ENCODE results near the gene KRT76. TPM values are rescaled to one million over a fixed set of nuclear protein-coding genes. Genes with fewer than 3 reads are reported as not detected.
"Not testable (repeated sequence)": the region's sequence is repeated elsewhere in the genome, so short reads cannot be mapped to it uniquely, and the experiment has no call there.

Gene KRT76
- polyA plus RNA-seq, 12 donors = not detected

GRCh38 chr12:52797529-52797894, 20.4 kb upstream of the KRT76 start:
- DNase-seq = no peak

- DNase-seq = no peak
Measured at GRCh38 chr12:52796839-52797528, 19.8 kb upstream of the KRT76 start.

- no peak for DNase-seq
Measured at GRCh38 chr12:52796429-52796794, 19.3 kb upstream of the KRT76 start.

- no peak for DNase-seq
Measured at GRCh38 chr12:52795694-52796428, 18.7 kb upstream of the KRT76 start, which contains the start of gene KRT3. TSS of gene KRT3 (minus strand) at chr12:52796117. CDS start at chr12:52796042, 75 bp downstream.

GRCh38 chr12:52795332-52795674, 18.2 kb upstream of the KRT76 start:
- not testable (repeated sequence) for DNase-seq

- no peak for DNase-seq
Measured at GRCh38 chr12:52794479-52795331, 17.6 kb upstream of the KRT76 start.

- no peak for DNase-seq
Measured at GRCh38 chr12:52792185-52793029, 15.3 kb upstream of the KRT76 start.

- DNase-seq = no peak
Measured at GRCh38 chr12:52791271-52792184, 14.4 kb upstream of the KRT76 start.

GRCh38 chr12:52790427-52791270, 13.5 kb upstream of the KRT76 start:
- DNase-seq = no peak

- peak; percentile 7 for DNase-seq
Measured at GRCh38 chr12:52789637-52790426, 12.7 kb upstream of the KRT76 start.

GRCh38 chr12:52788876-52789636, 11.9 kb upstream of the KRT76 start:
- no peak for DNase-seq

- DNase-seq = no peak
Measured at GRCh38 chr12:52788192-52788875, 11.2 kb upstream of the KRT76 start.

- peak; percentile 39 for DNase-seq
Measured at GRCh38 chr12:52787324-52788191, 10.4 kb upstream of the KRT76 start.

- no peak for DNase-seq
Measured at GRCh38 chr12:52784909-52785308, 7.8 kb upstream of the KRT76 start.

- no peak for DNase-seq
Measured at GRCh38 chr12:52783563-52784316, 6.6 kb upstream of the KRT76 start.

Measured in muscle of arm (tissue), 12 donors.